ENCODE measurements around the gene SIRT3.
"Not testable (repeated sequence)": the region's sequence is repeated elsewhere in the genome, so short reads cannot be mapped to it uniquely, and the experiment has no call there.

GRCh38 chr11:268716-269145 lies 32.6 kb upstream of the SIRT3 start:
- TF ChIP-seq CTCF (conservative IDR thresholded peaks at IDR 0.05 in 1 of 2, IDR thresholded peaks at IDR 0.05 in 1 of 2; ENCODE audit: low read depth in 1 of 2, low read length in 2 of 2), result peak; percentile 23 to 29
- TF ChIP-seq EZH2 (IDR thresholded peaks at IDR 0.05; ENCODE audit: low read length, missing control alignments), result not testable (repeated sequence)
